ENCODE results near the gene SHISA6.

The SHISA6 gene

DNA sequence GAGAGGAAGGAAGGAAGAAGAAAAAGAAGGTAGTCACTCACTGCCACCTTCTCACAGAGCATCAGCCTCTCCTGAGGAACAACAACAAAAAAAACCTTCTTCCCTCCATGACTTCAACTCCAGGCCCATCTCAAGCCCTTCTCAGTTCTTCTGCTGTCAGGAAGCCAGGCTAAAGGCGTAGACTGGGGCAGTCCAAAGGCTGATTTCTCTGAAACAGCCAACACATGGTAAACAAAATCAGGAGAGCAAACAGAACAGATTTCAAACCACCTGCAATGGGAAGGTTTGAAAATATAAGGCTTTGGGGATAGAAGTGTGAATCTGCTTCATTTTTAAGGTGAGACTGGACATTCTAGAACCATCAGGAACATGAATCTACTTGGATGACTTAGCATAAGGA is 200.0 kb downstream of the SHISA6 start:
- POLR2A ChIA-PET, result no interaction called here
- no peak for DNase-seq (ENCODE audit: extremely low spot score)
- CTCF ChIA-PET, result no interaction called here
- TF ChIP-seq CTCF (IDR thresholded peaks at IDR 0.05; ENCODE audit: control extremely low read depth, extremely low read depth, low read depth, missing control alignments), result no peak

DNA sequence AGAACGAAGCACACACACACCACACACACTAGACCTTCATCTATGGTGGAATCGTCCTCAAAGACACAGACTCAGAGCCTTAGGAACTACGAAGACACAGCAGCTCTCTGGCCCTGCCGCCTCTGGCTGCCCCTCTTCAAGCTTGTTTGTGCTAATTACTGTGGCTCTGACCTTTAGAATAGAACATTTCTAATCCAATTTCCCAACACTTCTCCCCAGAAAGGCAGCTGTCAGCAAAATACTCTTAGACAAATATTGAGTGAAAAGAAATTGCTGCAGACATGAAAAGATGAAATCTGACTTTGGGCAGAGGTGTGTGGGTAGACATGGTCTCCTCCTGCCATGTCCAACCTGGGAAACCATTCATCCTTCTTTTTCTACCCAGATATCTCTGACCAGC is 205.3 kb downstream of the SHISA6 start:
- TF ChIP-seq CTCF (IDR thresholded peaks at IDR 0.05; ENCODE audit: control extremely low read depth, extremely low read depth, low read depth, missing control alignments), result no peak
- ChIA-PET CTCF (no interaction called here), POLR2A (no interaction called here)
- no peak for DNase-seq (ENCODE audit: extremely low spot score)

DNA sequence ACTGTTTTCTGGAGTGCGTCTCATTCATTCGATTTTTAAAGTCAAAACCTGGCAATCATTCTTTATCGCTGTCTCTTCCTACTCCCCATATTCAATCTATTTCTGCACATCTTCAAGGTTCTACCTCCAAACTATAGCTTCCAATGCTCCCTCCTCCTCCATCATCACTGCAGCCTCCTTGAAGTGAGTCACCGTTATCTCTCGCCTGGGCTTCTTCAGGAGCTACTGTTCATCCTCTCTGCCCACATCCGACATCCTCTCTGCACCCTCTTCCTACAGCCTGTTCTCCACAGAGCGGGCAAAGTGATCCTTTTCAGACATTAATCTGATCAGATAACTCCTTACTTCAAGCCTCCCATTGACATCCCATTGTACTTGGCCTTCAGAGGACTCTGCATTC is 213.1 kb downstream of the SHISA6 start:
- no peak for DNase-seq (ENCODE audit: extremely low spot score)
- no peak for TF ChIP-seq CTCF (IDR thresholded peaks at IDR 0.05; ENCODE audit: control extremely low read depth, extremely low read depth, low read depth, missing control alignments)
- POLR2A ChIA-PET, result no interaction called here
- CTCF ChIA-PET, result no interaction called here

DNA sequence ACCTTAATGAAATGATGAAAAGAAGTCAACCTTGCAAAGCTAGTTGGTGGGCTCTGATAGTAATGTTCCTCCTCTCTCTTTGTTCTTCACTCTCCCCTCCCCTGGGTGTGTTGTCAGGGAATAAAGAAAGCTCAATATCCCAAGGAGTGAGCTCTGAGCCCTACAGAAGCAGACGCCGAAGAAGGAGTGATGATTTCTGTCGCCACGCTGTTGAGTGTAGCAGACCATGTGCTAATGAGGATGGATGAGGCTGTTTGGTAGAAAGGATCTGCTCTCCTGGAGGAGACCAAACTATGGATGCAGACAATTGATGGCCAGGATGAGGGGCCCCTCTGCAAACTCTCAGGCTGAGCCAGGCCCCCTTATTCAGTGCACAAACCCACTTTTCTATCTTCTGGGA is 217.3 kb downstream of the SHISA6 start:
- TF ChIP-seq CTCF (IDR thresholded peaks at IDR 0.05; ENCODE audit: control extremely low read depth, extremely low read depth, low read depth, missing control alignments), result no peak
- POLR2A ChIA-PET, result no interaction called here
- CTCF ChIA-PET, result no interaction called here
- no peak for DNase-seq (ENCODE audit: extremely low spot score)

- DNase-seq (ENCODE audit: extremely low spot score), result no peak
- ChIA-PET POLR2A (no interaction called here), CTCF (no interaction called here)
- no peak for TF ChIP-seq CTCF (IDR thresholded peaks at IDR 0.05; ENCODE audit: control extremely low read depth, extremely low read depth, low read depth, missing control alignments)
Measured at GRCh38 chr17:11459861-11460331, 218.9 kb downstream of the SHISA6 start.

DNA sequence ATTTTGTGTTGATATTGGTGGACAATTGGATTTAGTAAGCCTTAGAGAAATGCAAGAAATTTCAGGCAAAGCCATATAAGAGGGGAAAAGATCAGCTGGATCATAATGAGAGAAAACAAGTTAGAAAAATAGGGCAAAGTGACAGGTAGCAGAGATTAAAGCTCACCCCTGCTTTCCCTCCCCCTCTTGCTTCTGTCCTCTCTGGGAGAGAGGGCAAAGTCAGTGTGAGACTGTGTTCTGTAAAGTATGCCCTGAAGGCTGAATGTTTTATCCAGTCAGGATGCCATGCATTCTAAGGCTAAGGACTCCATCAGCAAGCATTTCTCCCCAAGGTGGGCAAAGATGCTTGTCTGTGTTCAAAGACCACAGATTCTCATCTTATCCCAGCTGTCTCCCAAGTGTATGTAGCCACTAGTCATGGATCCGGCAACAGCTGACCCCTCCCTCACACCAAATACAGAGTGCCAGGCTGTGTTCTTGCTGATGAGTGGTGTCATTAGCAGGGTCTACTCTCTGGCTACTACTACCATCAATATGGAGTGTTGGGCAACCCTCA is 221.1 kb downstream of the SHISA6 start:
- ChIA-PET POLR2A (no interaction called here), CTCF (no interaction called here)
- no peak for DNase-seq (ENCODE audit: extremely low spot score)
- TF ChIP-seq CTCF (IDR thresholded peaks at IDR 0.05; ENCODE audit: control extremely low read depth, extremely low read depth, low read depth, missing control alignments), result no peak

- TF ChIP-seq CTCF (IDR thresholded peaks at IDR 0.05; ENCODE audit: control extremely low read depth, extremely low read depth, low read depth, missing control alignments), result no peak
- CTCF ChIA-PET, result no interaction called here
- POLR2A ChIA-PET, result no interaction called here
- DNase-seq (ENCODE audit: extremely low spot score), result no peak
Measured at GRCh38 chr17:11467639-11468038, 226.6 kb downstream of the SHISA6 start.

Measured in GM10248 (cell line).